ENCODE data around the gene PI4K2A. TPM values are rescaled to one million over a fixed set of nuclear protein-coding genes. Genes with fewer than 3 reads are reported as not detected.

The PI4K2A gene
- total RNA-seq: 1 to 10 TPM; 8.9 to 9.5 TPM

GRCh38 chr10:97640174-97640867 lies at the start of gene PI4K2A:
PI4K2A (plus strand) TSS chr10:97640671; CDS start chr10:97640743, 72 bp downstream.
- Mint-ChIP-seq H3K36me3 (ENCODE audit: low read depth) (peaks cover 12% of the 10 kb centered on the region), H3K27ac (peak within 1 kb of the TSS; percentile 93), H3K9me3 (ENCODE audit: insufficient read depth) (no peaks in the 10 kb centered on the region), H3K4me1 (ENCODE audit: low read depth) (peaks cover 26% of the 10 kb centered on the region), H3K27me3 (ENCODE audit: low read depth) (no peaks in the 10 kb centered on the region), H3K4me3 (peak within 1 kb of the TSS; percentile 91)
- DNase-seq: peak; percentile 100
- ATAC-seq: peak; percentile 98
- POLR2A ChIA-PET: interaction anchor here (1.6 kb wide), 1 partner anchor 9 kb away, joined by 4 read pairs; no protein-coding TSS in a partner anchor
- CTCF ChIA-PET: interaction anchor here (0.5 to 1.9 kb wide), 3 partner anchors 35 to 61 kb away, joined by 3 to 5 read pairs (median 3); partner anchors contain the start of gene AVPI1

- Mint-ChIP-seq H3K4me1 (ENCODE audit: low read depth) (peaks cover 20% of the 10 kb centered on the region), H3K9me3 (ENCODE audit: insufficient read depth) (no peaks in the 10 kb centered on the region), H3K36me3 (ENCODE audit: low read depth) (no peaks in the 10 kb centered on the region), H3K27ac (no peak overlapping the region), H3K4me3 (peak overlapping the region; percentile 36), H3K27me3 (ENCODE audit: low read depth) (peaks cover 5% of the 10 kb centered on the region)
- ChIA-PET POLR2A (no interaction called here), CTCF (interaction anchor here (0.5 to 1.1 kb wide), 2 partner anchors 19 to 75 kb away, joined by 3 to 5 read pairs; partner anchors contain the start of gene ANKRD2)
- DNase-seq: no peak
- no peak for ATAC-seq
Observed at GRCh38 chr10:97590748-97591495, 49.5 kb upstream of the PI4K2A start.

- ChIA-PET POLR2A (no interaction called here), CTCF (interaction anchor here (2.7 kb wide), 1 partner anchor 21 kb away, joined by 8 read pairs; the partner anchor contains the start of gene ANKRD2)
- Mint-ChIP-seq H3K27me3 (ENCODE audit: low read depth) (no peaks in the 10 kb centered on the region), H3K27ac (no peak overlapping the region), H3K4me1 (ENCODE audit: low read depth) (peaks cover 20% of the 10 kb centered on the region), H3K4me3 (no peak overlapping the region), H3K36me3 (ENCODE audit: low read depth) (no peaks in the 10 kb centered on the region), H3K9me3 (ENCODE audit: insufficient read depth) (no peaks in the 10 kb centered on the region)
- ATAC-seq: no peak
- no peak for DNase-seq
Observed at GRCh38 chr10:97593421-97593820, 47.0 kb upstream of the PI4K2A start.

GRCh38 chr10:97596101-97597082 lies 44.1 kb upstream of the PI4K2A start:
- ATAC-seq: no peak
- H3K27ac Mint-ChIP-seq: no peak overlapping the region
- no peaks in the 10 kb centered on the region for H3K9me3 Mint-ChIP-seq (ENCODE audit: insufficient read depth)

GRCh38 chr10:97597778-97598177 lies 42.7 kb upstream of the PI4K2A start:
- CTCF ChIA-PET: no interaction called here

More at GRCh38 chr10:97596101-97597082, 44.1 kb upstream of the PI4K2A start:
- ChIA-PET CTCF (interaction anchor here (0.7 kb wide), 1 partner anchor 24 kb away, joined by 3 read pairs; no protein-coding TSS in a partner anchor), POLR2A (no interaction called here)
- Mint-ChIP-seq H3K4me1 (ENCODE audit: low read depth) (peaks cover 2% of the 10 kb centered on the region), H3K36me3 (ENCODE audit: low read depth) (no peaks in the 10 kb centered on the region), H3K27me3 (ENCODE audit: low read depth) (peaks cover 3% of the 10 kb centered on the region), H3K4me3 (no peak overlapping the region)
- no peak for DNase-seq

GRCh38 chr10:97598407-97599271 lies 41.8 kb upstream of the PI4K2A start:
- Mint-ChIP-seq H3K27ac (no peak overlapping the region), H3K9me3 (ENCODE audit: insufficient read depth) (no peaks in the 10 kb centered on the region), H3K4me1 (ENCODE audit: low read depth) (no peaks in the 10 kb centered on the region), H3K27me3 (ENCODE audit: low read depth) (peaks cover 3% of the 10 kb centered on the region), H3K4me3 (no peak overlapping the region), H3K36me3 (ENCODE audit: low read depth) (no peaks in the 10 kb centered on the region)
- DNase-seq (no peak), ATAC-seq (no peak)
- ChIA-PET POLR2A (no interaction called here), CTCF (no interaction called here)

More at GRCh38 chr10:97597778-97598177, 42.7 kb upstream of the PI4K2A start:
- H3K9me3 Mint-ChIP-seq (ENCODE audit: insufficient read depth): no peaks in the 10 kb centered on the region
- no peaks in the 10 kb centered on the region for H3K36me3 Mint-ChIP-seq (ENCODE audit: low read depth)
- no peaks in the 10 kb centered on the region for H3K4me1 Mint-ChIP-seq (ENCODE audit: low read depth)
- H3K4me3 Mint-ChIP-seq: no peak overlapping the region
- DNase-seq (no peak), ATAC-seq (no peak)
- POLR2A ChIA-PET: no interaction called here
- peaks cover 3% of the 10 kb centered on the region for H3K27me3 Mint-ChIP-seq (ENCODE audit: low read depth)
- H3K27ac Mint-ChIP-seq: no peak overlapping the region

- no peaks in the 10 kb centered on the region for H3K36me3 Mint-ChIP-seq (ENCODE audit: low read depth)
- H3K9me3 Mint-ChIP-seq (ENCODE audit: insufficient read depth): no peaks in the 10 kb centered on the region
- ATAC-seq (no peak), DNase-seq (no peak)
- H3K27me3 Mint-ChIP-seq (ENCODE audit: low read depth): peaks cover 3% of the 10 kb centered on the region
- H3K4me3 Mint-ChIP-seq: no peak overlapping the region
- ChIA-PET POLR2A (no interaction called here), CTCF (no interaction called here)
- no peaks in the 10 kb centered on the region for H3K4me1 Mint-ChIP-seq (ENCODE audit: low read depth)
- H3K27ac Mint-ChIP-seq: no peak overlapping the region
Observed at GRCh38 chr10:97599272-97599619, 41.2 kb upstream of the PI4K2A start.

GRCh38 chr10:97600616-97601015 lies 39.9 kb upstream of the PI4K2A start:
- H3K27ac Mint-ChIP-seq: no peak overlapping the region
- ATAC-seq (no peak), DNase-seq (no peak)
- ChIA-PET POLR2A (no interaction called here), CTCF (interaction anchor here (0.9 kb wide), 1 partner anchor 10 kb away, joined by 3 read pairs; no protein-coding TSS in a partner anchor)
- peaks cover 4% of the 10 kb centered on the region for H3K27me3 Mint-ChIP-seq (ENCODE audit: low read depth)
- no peaks in the 10 kb centered on the region for H3K4me1 Mint-ChIP-seq (ENCODE audit: low read depth)
- no peaks in the 10 kb centered on the region for H3K36me3 Mint-ChIP-seq (ENCODE audit: low read depth)
- no peak overlapping the region for H3K4me3 Mint-ChIP-seq
- H3K9me3 Mint-ChIP-seq (ENCODE audit: insufficient read depth): no peaks in the 10 kb centered on the region

GRCh38 chr10:97601268-97602215 lies 38.9 kb upstream of the PI4K2A start:
- CTCF ChIA-PET: no interaction called here
- POLR2A ChIA-PET: no interaction called here
- H3K27ac Mint-ChIP-seq: no peak overlapping the region
- H3K4me1 Mint-ChIP-seq (ENCODE audit: low read depth): no peaks in the 10 kb centered on the region
- no peaks in the 10 kb centered on the region for H3K36me3 Mint-ChIP-seq (ENCODE audit: low read depth)
- H3K9me3 Mint-ChIP-seq (ENCODE audit: insufficient read depth): no peaks in the 10 kb centered on the region
- ATAC-seq: no peak
- no peak for DNase-seq
- H3K4me3 Mint-ChIP-seq: no peak overlapping the region
- H3K27me3 Mint-ChIP-seq (ENCODE audit: low read depth): peaks cover 8% of the 10 kb centered on the region

- no peaks in the 10 kb centered on the region for H3K9me3 Mint-ChIP-seq (ENCODE audit: insufficient read depth)
- ChIA-PET POLR2A (no interaction called here), CTCF (interaction anchor here (1.1 kb wide), 1 partner anchor 35 kb away, joined by 4 read pairs; the partner anchor contains the start of gene ANKRD2)
- no peak overlapping the region for H3K4me3 Mint-ChIP-seq
- DNase-seq (no peak), ATAC-seq (no peak)
- no peaks in the 10 kb centered on the region for H3K4me1 Mint-ChIP-seq (ENCODE audit: low read depth)
- peaks cover 5% of the 10 kb centered on the region for H3K27me3 Mint-ChIP-seq (ENCODE audit: low read depth)
- no peak overlapping the region for H3K27ac Mint-ChIP-seq
- H3K36me3 Mint-ChIP-seq (ENCODE audit: low read depth): no peaks in the 10 kb centered on the region
Observed at GRCh38 chr10:97607095-97607636, 33.3 kb upstream of the PI4K2A start.
